ENCODE results near the gene ACBD6. TPM values are rescaled to one million over a fixed set of nuclear protein-coding genes. Genes with fewer than 3 reads are reported as not detected.

The ACBD6 gene
- total RNA-seq, 2 experiments from 2014 or later = 45.7 to 49.0 TPM

DNA sequence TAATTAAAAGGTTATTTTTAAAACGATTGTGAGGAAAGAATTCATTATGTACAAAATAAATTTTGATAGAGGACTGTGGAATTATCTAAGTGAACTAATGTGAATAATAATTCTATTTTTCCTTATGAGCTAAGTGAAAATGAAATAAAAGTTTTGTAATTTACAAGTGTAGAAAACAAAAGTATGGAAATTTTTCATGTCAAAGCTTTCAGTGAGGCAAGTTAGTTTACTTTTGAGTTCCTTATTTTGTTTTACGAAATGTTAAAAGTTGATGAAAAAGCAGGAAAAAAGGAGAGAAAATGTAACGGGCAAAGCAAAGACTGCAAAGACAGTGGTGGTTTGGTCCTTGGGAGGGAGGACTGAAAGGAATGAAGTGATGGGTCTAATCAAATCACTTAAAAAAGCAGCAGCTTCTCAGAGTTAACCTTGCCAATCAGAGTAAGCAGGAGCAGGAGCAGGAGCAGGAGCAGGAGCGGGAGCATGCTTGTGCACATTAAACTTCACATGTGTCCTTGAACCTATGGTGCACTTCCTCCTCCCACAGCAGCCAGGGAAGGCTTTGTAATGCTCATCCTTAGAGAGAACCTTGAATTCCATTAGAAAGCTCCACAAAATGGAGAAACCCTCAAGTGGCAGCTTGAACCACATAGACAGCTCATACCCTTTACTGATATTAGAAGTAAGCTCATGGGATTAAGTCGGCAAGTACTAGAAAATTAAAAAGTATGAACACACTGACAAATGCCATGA, 139.0 kb downstream of the ACBD6 start:
- Mint-ChIP-seq H3K27ac (no peak overlapping the region), H3K9me3 (peaks cover 4% of the 10 kb centered on the region), H3K27me3 (no peaks in the 10 kb centered on the region), H3K4me3 (no peak overlapping the region), H3K4me1 (peaks cover 6% of the 10 kb centered on the region), H3K36me3 (peaks cover 13% of the 10 kb centered on the region)
- DNase-seq = no peak

DNA sequence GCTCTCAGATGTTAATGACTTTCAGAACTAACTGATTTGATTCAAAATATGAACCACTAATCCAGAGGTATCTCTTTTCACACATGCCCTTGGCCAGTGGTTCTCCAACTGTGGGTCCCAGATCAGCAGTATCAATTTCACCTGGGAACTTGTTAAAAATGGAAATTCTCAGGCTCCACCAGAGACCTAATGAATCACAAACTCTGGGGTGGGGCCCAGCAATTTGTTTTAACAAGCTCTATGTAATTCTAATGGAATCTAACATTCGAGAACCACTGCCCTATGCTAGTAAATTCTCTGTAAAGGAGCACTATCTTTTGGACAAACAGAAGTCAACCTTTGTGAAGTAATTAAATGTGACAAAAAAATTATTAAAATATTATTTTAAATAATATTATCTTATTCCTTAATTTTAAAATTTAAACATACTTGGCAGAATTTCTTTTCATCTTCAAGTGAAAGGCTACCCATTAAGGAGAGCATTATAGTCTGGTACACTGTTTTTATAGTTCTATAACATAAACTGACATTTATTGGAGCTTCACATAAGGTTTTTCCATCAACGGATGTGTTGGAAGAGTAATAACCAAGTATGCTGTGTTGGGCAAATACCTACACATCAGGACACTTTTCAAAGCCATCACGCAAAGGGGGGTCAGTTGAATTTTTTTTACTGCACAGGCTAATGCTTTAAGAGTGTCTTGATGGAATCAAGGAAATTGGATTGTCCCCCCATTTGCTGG, 141.9 kb downstream of the ACBD6 start:
- H3K9me3 Mint-ChIP-seq = no peaks in the 10 kb centered on the region
- H3K4me1 Mint-ChIP-seq = peaks cover 3% of the 10 kb centered on the region
- DNase-seq = no peak
- H3K27me3 Mint-ChIP-seq = no peaks in the 10 kb centered on the region
- H3K27ac Mint-ChIP-seq = no peak overlapping the region
- H3K36me3 Mint-ChIP-seq = peaks cover 6% of the 10 kb centered on the region
- H3K4me3 Mint-ChIP-seq = no peak overlapping the region

DNA sequence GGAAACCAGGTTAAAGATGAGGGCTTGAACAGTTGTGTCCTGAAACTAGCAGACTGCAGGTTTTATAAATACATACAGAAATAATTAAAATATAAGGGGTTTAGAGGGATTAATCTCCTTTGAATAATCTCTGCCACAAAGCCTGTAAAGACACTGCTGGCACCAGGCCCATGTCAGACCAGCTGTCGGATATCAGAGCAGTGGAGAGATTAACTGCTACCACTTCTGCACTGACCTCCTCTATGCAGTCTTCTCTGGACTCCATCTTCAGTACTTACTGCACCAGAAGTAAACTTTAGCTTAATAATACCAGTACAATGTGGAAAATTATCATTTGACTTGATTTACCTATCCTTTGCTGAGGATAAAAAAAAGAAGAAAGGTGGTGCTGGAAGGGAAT, 143.7 kb downstream of the ACBD6 start:
- Mint-ChIP-seq H3K9me3 (no peaks in the 10 kb centered on the region), H3K36me3 (peaks cover 4% of the 10 kb centered on the region), H3K27ac (no peak overlapping the region), H3K27me3 (no peaks in the 10 kb centered on the region), H3K4me3 (no peak overlapping the region), H3K4me1 (peaks cover 8% of the 10 kb centered on the region)
- DNase-seq = no peak

GRCh38 chr1:180353945-180354344, 148.4 kb downstream of the ACBD6 start:
- no peaks in the 10 kb centered on the region for H3K9me3 Mint-ChIP-seq
- no peak overlapping the region for H3K27ac Mint-ChIP-seq
- peaks cover 5% of the 10 kb centered on the region for H3K4me1 Mint-ChIP-seq
- DNase-seq = no peak
- H3K27me3 Mint-ChIP-seq = no peaks in the 10 kb centered on the region
- H3K4me3 Mint-ChIP-seq = no peak overlapping the region
- H3K36me3 Mint-ChIP-seq = peaks cover 16% of the 10 kb centered on the region

- Mint-ChIP-seq H3K36me3 (peaks cover 19% of the 10 kb centered on the region), H3K27ac (no peak overlapping the region), H3K27me3 (no peaks in the 10 kb centered on the region), H3K4me3 (no peak overlapping the region), H3K9me3 (peaks cover 4% of the 10 kb centered on the region), H3K4me1 (peaks cover 5% of the 10 kb centered on the region)
- no peak for DNase-seq
Observed at GRCh38 chr1:180352588-180352987, 149.8 kb downstream of the ACBD6 start.

DNA sequence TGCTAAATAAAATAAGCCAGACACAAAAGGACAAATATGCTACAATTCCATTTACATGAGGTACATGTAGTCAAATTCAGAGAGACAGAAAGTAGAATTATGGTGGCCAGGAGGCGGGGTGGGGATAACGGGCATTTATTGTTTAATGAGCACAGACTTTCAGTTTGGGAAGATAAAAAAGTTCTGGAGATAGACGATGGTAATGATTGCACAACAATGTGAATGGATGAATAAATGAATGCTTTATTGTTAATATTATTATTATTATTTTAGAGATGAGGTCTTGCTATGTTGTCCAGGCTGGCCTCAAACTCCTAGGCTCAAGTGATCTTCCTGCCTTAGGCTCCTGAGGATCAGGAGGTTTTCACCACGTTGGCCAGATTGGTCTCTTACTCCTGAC, 150.4 kb downstream of the ACBD6 start:
- peaks cover 20% of the 10 kb centered on the region for H3K36me3 Mint-ChIP-seq
- peaks cover 6% of the 10 kb centered on the region for H3K4me1 Mint-ChIP-seq
- no peak for DNase-seq
- no peaks in the 10 kb centered on the region for H3K27me3 Mint-ChIP-seq
- peaks cover 5% of the 10 kb centered on the region for H3K9me3 Mint-ChIP-seq
- no peak overlapping the region for H3K27ac Mint-ChIP-seq
- H3K4me3 Mint-ChIP-seq = no peak overlapping the region

DNA sequence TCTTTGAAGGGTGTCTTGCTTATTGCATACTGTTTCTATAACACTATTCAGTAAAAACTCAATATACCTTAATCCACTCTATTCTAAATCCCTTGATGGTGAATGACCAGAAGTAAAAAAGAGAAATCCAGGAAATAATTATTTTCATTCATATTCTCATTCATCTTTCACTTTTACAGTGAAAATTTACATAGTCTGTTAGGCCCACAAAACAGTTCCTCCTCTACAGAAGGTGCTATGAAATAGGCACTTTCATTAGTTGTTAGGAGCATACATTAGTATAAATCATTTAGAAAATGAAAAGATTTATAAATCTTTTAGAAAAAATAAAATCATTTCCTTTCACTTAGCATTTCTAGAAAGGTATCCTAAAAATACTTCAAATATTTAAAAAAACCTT, 157.2 kb downstream of the ACBD6 start:
- no peak overlapping the region for H3K4me3 Mint-ChIP-seq
- H3K9me3 Mint-ChIP-seq = peaks cover 5% of the 10 kb centered on the region
- no peaks in the 10 kb centered on the region for H3K27me3 Mint-ChIP-seq
- no peak for DNase-seq
- H3K36me3 Mint-ChIP-seq = peaks cover 36% of the 10 kb centered on the region
- peaks cover 8% of the 10 kb centered on the region for H3K4me1 Mint-ChIP-seq
- H3K27ac Mint-ChIP-seq = no peak overlapping the region

GRCh38 chr1:180343921-180344769, 158.2 kb downstream of the ACBD6 start:
- Mint-ChIP-seq H3K27ac (peak overlapping the region; percentile 1), H3K27me3 (no peaks in the 10 kb centered on the region), H3K4me1 (peaks cover 8% of the 10 kb centered on the region), H3K9me3 (peaks cover 9% of the 10 kb centered on the region), H3K4me3 (no peak overlapping the region), H3K36me3 (peaks cover 42% of the 10 kb centered on the region)
- DNase-seq = no peak

GRCh38 chr1:180327089-180327488, 175.3 kb downstream of the ACBD6 start:
- Mint-ChIP-seq H3K36me3 (peaks cover 20% of the 10 kb centered on the region), H3K27ac (no peak overlapping the region), H3K4me3 (no peak overlapping the region), H3K27me3 (no peaks in the 10 kb centered on the region), H3K9me3 (peaks cover 9% of the 10 kb centered on the region), H3K4me1 (no peaks in the 10 kb centered on the region)
- no peak for DNase-seq

- Mint-ChIP-seq H3K36me3 (peaks cover 32% of the 10 kb centered on the region), H3K4me3 (no peak overlapping the region), H3K27me3 (no peaks in the 10 kb centered on the region), H3K4me1 (peaks cover 8% of the 10 kb centered on the region), H3K9me3 (no peaks in the 10 kb centered on the region), H3K27ac (no peak overlapping the region)
- no peak for DNase-seq
Observed at GRCh38 chr1:180312926-180313325, 189.5 kb downstream of the ACBD6 start.

- no peak for DNase-seq
- H3K4me1 Mint-ChIP-seq = peaks cover 1% of the 10 kb centered on the region
- no peaks in the 10 kb centered on the region for H3K27me3 Mint-ChIP-seq
- no peak overlapping the region for H3K27ac Mint-ChIP-seq
- H3K36me3 Mint-ChIP-seq = peaks cover 42% of the 10 kb centered on the region
- no peak overlapping the region for H3K4me3 Mint-ChIP-seq
- peaks cover 8% of the 10 kb centered on the region for H3K9me3 Mint-ChIP-seq
Observed at GRCh38 chr1:180311011-180311730, 191.2 kb downstream of the ACBD6 start.

DNA sequence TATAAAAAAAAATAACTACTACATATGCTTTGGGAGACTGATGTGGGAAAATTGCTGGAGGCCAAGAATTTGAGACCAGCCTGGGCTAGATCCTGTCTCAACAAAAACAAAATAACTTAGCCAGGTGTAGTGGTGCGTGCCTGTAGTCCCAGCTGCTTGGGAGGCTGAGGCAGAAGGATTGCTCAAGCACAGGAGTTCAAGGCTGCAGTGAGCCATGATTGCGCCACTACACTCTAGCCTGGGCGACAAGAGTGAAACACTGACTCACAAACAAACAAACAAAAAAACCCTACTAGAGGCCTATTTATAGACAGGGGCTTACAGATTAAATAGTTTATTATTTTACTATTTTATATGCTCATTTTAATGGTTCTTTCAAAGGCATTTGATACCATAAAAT, 192.3 kb downstream of the ACBD6 start:
- peaks cover 48% of the 10 kb centered on the region for H3K36me3 Mint-ChIP-seq
- H3K27ac Mint-ChIP-seq = no peak overlapping the region
- peaks cover 10% of the 10 kb centered on the region for H3K9me3 Mint-ChIP-seq
- peaks cover 1% of the 10 kb centered on the region for H3K4me1 Mint-ChIP-seq
- H3K27me3 Mint-ChIP-seq = no peaks in the 10 kb centered on the region
- DNase-seq = no peak
- H3K4me3 Mint-ChIP-seq = no peak overlapping the region

- DNase-seq = no peak
- H3K4me3 Mint-ChIP-seq = no peak overlapping the region
- peaks cover 10% of the 10 kb centered on the region for H3K9me3 Mint-ChIP-seq
- H3K27ac Mint-ChIP-seq = no peak overlapping the region
- H3K27me3 Mint-ChIP-seq = no peaks in the 10 kb centered on the region
- peaks cover 1% of the 10 kb centered on the region for H3K4me1 Mint-ChIP-seq
- peaks cover 50% of the 10 kb centered on the region for H3K36me3 Mint-ChIP-seq
Observed at GRCh38 chr1:180309338-180309737, 193.0 kb downstream of the ACBD6 start.

DNA sequence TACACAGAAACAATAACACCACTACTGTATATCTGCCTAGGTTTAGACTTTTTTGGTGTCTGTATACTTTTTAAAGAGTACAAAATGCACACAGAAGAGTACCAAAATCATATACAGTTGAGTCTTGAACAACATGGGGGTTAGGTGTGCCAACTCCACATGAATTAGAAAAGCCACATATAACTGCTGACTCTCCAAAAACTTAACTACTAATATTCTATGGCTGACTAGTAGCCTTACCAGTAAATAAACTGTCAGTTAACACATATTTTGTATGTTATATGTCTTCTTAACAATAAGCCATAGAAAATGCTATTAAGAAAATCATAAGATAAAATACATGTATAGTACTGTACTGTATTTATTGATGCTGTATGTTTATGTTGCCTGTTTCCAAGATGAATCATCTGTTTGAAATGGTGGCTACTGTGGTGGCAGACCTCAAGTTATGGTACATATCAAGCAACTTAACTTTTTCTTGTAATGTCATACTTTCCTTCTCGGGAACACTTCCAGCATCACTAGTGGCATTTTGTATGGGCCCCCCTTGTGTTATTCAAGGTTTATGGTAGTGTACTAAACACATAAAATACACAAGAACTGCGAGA, 201.1 kb downstream of the ACBD6 start:
- no peak overlapping the region for H3K4me3 Mint-ChIP-seq
- H3K27ac Mint-ChIP-seq = no peak overlapping the region
- DNase-seq = no peak
- H3K4me1 Mint-ChIP-seq = peaks cover 8% of the 10 kb centered on the region
- peaks cover 22% of the 10 kb centered on the region for H3K36me3 Mint-ChIP-seq
- no peaks in the 10 kb centered on the region for H3K27me3 Mint-ChIP-seq
- H3K9me3 Mint-ChIP-seq = peaks cover 3% of the 10 kb centered on the region

All from activated naive CD8-positive, alpha-beta T cell treated with anti-CD3 and anti-CD28 coated beads for 36 hours (primary cell).